CD4-positive, alpha-beta T cell (primary cell): ENCODE results near the gene TBC1D22A. TPM values are rescaled to one million over a fixed set of nuclear protein-coding genes. Genes with fewer than 3 reads are reported as not detected.

Source experiments
- ATAC-seq: fragments of 200-7000 bp; cut with Tn5 transposase; one replicate; pipeline ENCODE4 v1.10.0; 2022; ENCODE audit warnings: mild to moderate bottlenecking; ENCODE audit not compliant: poor library complexity
- CTCF ChIA-PET: fragments of 350-600 bp; sonication (Branson Sonifier 250); formaldehyde crosslinking; loops from one replicate; lab custom pipeline; 2021; ENCODE audit warnings: antibody characterized with exemption, inconsistent platforms; lab: Charles Lee
- POLR2A ChIA-PET: fragments of 350-600 bp; sonication (Branson Sonifier 250); formaldehyde crosslinking; loops from one replicate; lab custom pipeline; 2021; ENCODE audit warnings: antibody characterized with exemption, inconsistent platforms; lab: Charles Lee
- DNase-seq, 14 experiments: peaks; one replicate each; pipeline ENCODE4 v3.0.0-alpha.2; 2013 to 2020; ENCODE audit warnings: mixed read lengths in 2 of 14
- H3K27ac ChIP-seq, 2 donors: one replicate each; pipeline versions ENCODE4 v1.5.1 to v1.7.0; 2013; ENCODE audit warnings: low read length in 2 of 2, low read depth in 1 of 2, mild to moderate bottlenecking in 1 of 2
- H3K27me3 ChIP-seq, 2 experiments: 1 replicate in 1 of 2; 2 replicates in 1 of 2; pipeline versions ENCODE4 v1.6.1 to v1.7.0; 2013; ENCODE audit warnings: low read length in 2 of 2, control low read depth in 1 of 2, mild to moderate bottlenecking in 1 of 2, moderate library complexity in 1 of 2; ENCODE audit not compliant: insufficient read depth in 2 of 2, control insufficient read depth in 1 of 2
- H3K36me3 ChIP-seq: one replicate; pipeline ENCODE4 v1.6.1; 2013; ENCODE audit warnings: low read length, control low read depth; ENCODE audit not compliant: insufficient read depth
- H3K4me1 ChIP-seq: one replicate; pipeline ENCODE4 v1.6.1; 2013; ENCODE audit warnings: low read length, control low read depth; ENCODE audit not compliant: insufficient read depth
- H3K4me3 ChIP-seq: one replicate; pipeline ENCODE4 v1.5.1; 2013; ENCODE audit warnings: mild to moderate bottlenecking, low read length, moderate library complexity
- H3K9me3 ChIP-seq, 2 experiments: 1 replicate in 1 of 2; 2 replicates in 1 of 2; pipeline versions ENCODE4 v1.6.1 to v1.7.0; 2013; ENCODE audit warnings: low read length in 2 of 2, mild to moderate bottlenecking in 2 of 2, control low read depth in 1 of 2, moderate library complexity in 1 of 2; ENCODE audit not compliant: control insufficient read depth in 1 of 2, insufficient read depth in 1 of 2
- H3K27ac Mint-ChIP-seq: one replicate; pipeline ENCODE4 v1.8.0; 2020; ENCODE audit warnings: mixed read lengths
- H3K27me3 Mint-ChIP-seq: one replicate; pipeline ENCODE4 v1.8.0; 2021; ENCODE audit warnings: mixed read lengths
- H3K36me3 Mint-ChIP-seq: one replicate; pipeline ENCODE4 v1.8.0; 2021; ENCODE audit warnings: low read depth, mixed read lengths
- H3K4me1 Mint-ChIP-seq: one replicate; pipeline ENCODE4 v1.8.0; 2021; ENCODE audit warnings: low read depth, mixed read lengths
- H3K4me3 Mint-ChIP-seq: one replicate; pipeline ENCODE4 v1.8.0; 2020; ENCODE audit warnings: mild to moderate bottlenecking, mixed read lengths
- H3K9me3 Mint-ChIP-seq: one replicate; pipeline ENCODE4 v1.8.0; 2020; ENCODE audit warnings: mixed read lengths
- intact Hi-C, 2 experiments: fragments of 100-400 bp; cut with DNase I in 1 of 2; cut with micrococcal nuclease in 1 of 2; formaldehyde crosslinking; loops; one replicate each; pipeline versions ENCODE4 v1.15.1 to v1.9.0; 2023 to 2025; cut with DNase I, micrococcal nuclease
- total RNA-seq, 174 experiments: library from RNA in 2 of 174; stranded (reverse) in 2 of 174; gene quantifications; one replicate each; pipeline ENCODE4 v1.2.3 and lab custom pipeline; 2021 to 2026
- TF ChIP-seq, protein P1 (sequence below): fragments of 200-600 bp; IDR thresholded peaks from one replicate; pipeline ENCODE4 v1.8.0; 2022; ENCODE audit warnings: antibody characterized with exemption, mild to moderate bottlenecking

Gene TBC1D22A
- total RNA-seq, 2 experiments from 2014 or later, result 27.1 to 31.7 TPM

DNA sequence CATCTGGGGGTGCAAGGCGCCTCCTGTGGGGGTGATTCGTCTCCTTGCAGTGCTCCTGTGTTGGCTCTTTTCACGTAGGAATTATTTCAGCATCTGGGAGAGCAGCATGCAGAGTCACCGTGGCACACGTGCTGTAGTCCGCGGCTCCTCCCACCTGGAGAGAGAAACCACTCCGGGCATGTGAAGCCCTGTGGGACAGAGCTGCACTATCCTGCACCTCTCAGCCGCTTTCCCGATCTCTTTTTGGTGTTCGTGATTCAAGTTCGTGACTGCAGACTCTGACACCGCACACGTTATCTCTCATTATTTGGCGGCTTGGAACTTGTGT lies 394.6 kb downstream of the TBC1D22A start:
- peaks cover 2% of the 10 kb centered on the region for H3K36me3 ChIP-seq
- Mint-ChIP-seq H3K27ac (no peak overlapping the region), H3K27me3 (no peaks in the 10 kb centered on the region), H3K4me3 (no peak overlapping the region), H3K36me3 (peaks cover 22% of the 10 kb centered on the region), H3K9me3 (no peaks in the 10 kb centered on the region), H3K4me1 (no peaks in the 10 kb centered on the region)
- ChIA-PET POLR2A (no interaction called here), CTCF (no interaction called here)
- no peak for DNase-seq
- no peak overlapping the region for H3K4me3 ChIP-seq
- TF ChIP-seq, protein P1, sequence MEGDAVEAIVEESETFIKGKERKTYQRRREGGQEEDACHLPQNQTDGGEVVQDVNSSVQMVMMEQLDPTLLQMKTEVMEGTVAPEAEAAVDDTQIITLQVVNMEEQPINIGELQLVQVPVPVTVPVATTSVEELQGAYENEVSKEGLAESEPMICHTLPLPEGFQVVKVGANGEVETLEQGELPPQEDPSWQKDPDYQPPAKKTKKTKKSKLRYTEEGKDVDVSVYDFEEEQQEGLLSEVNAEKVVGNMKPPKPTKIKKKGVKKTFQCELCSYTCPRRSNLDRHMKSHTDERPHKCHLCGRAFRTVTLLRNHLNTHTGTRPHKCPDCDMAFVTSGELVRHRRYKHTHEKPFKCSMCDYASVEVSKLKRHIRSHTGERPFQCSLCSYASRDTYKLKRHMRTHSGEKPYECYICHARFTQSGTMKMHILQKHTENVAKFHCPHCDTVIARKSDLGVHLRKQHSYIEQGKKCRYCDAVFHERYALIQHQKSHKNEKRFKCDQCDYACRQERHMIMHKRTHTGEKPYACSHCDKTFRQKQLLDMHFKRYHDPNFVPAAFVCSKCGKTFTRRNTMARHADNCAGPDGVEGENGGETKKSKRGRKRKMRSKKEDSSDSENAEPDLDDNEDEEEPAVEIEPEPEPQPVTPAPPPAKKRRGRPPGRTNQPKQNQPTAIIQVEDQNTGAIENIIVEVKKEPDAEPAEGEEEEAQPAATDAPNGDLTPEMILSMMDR, result no peak
- intact Hi-C loops, result no loop called here
- H3K27me3 ChIP-seq, result no peaks in the 10 kb centered on the region
- no peak for ATAC-seq
- H3K4me1 ChIP-seq, result no peaks in the 10 kb centered on the region
- H3K27ac ChIP-seq, result no peak overlapping the region
- H3K9me3 ChIP-seq, result peaks cover 0 to 10% of the 10 kb centered on the region in 2 experiments

DNA sequence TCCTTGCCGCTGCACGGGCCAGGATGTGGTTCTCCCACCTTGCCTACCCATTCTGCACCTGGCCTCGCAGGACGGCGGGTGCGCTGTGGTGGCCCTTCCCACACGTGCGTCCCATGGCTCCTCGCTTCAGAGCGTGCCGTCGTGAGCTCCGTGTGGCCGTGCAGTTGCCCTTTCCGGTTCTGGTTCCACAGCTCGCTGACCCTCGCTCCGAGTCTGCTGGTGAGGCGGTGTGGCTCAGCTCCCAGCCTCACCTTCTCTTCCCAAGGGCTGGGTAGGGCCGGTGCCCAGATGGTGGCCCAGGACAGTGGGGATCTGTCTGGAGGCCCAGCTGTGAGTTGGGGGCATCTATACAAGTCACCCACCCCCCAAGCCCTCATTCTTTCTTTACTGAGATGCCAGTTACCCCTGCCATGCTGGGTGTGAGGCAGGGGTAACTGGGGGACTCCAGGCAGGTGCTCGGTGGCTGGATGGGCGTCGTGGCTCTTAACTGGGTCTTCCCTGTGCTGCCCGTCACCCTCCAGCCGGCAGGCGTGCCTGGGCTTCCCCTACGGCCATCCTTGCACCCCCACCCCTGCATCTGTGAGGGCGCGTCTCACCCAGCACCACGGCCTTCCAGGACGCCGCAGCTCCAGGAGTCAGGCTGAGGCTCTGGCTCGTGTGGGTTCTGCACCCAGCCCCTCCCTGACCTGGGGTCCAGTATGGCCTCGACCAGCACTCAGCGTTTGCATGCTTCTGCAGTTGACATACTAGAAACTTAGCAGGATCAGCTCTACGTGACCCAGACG lies 395.2 kb downstream of the TBC1D22A start:
- Histone ChIP-seq H3K27me3 (no peaks in the 10 kb centered on the region), H3K4me1 (no peaks in the 10 kb centered on the region), H3K4me3 (no peak overlapping the region), H3K36me3 (peaks cover 5% of the 10 kb centered on the region), H3K9me3 (peaks cover 0 to 4% of the 10 kb centered on the region in 2 experiments), H3K27ac (no peak overlapping the region)
- Mint-ChIP-seq H3K4me3 (no peak overlapping the region), H3K9me3 (no peaks in the 10 kb centered on the region), H3K4me1 (no peaks in the 10 kb centered on the region), H3K27ac (no peak overlapping the region), H3K36me3 (peaks cover 26% of the 10 kb centered on the region), H3K27me3 (no peaks in the 10 kb centered on the region)
- ChIA-PET CTCF (no interaction called here), POLR2A (no interaction called here)
- TF ChIP-seq, protein P1, result no peak
- intact Hi-C loops, result no loop called here
- no peak for DNase-seq
- no peak for ATAC-seq

DNA sequence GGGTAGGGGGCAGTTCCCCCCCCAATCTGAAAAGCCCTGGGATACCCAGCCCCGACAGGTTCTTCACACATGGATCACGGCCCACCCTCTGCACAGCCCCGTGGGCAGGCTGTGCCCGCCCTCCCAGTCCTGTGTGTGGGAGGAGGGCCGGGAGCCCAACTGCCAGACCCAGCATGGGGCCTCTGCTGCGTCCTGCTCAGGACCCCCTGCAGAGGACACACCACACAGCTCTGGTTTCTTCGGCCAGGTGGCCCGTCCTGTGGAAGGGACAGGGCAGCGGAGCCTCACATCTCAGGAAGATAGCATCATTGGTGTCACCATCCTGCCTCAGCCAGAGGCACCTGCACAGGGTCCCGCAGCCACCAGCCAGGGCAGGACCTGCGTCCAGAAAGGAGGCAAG lies 396.0 kb downstream of the TBC1D22A start:
- Histone ChIP-seq H3K27ac (no peak overlapping the region), H3K9me3 (no peaks in the 10 kb centered on the region), H3K4me1 (no peaks in the 10 kb centered on the region), H3K4me3 (no peak overlapping the region), H3K27me3 (no peaks in the 10 kb centered on the region), H3K36me3 (peaks cover 5% of the 10 kb centered on the region)
- DNase-seq (no peak), ATAC-seq (no peak)
- H3K4me3 Mint-ChIP-seq, result no peak overlapping the region
- H3K27me3 Mint-ChIP-seq, result no peaks in the 10 kb centered on the region
- intact Hi-C loops, result no loop called here
- peaks cover 29% of the 10 kb centered on the region for H3K36me3 Mint-ChIP-seq
- no peaks in the 10 kb centered on the region for H3K9me3 Mint-ChIP-seq
- no peak overlapping the region for H3K27ac Mint-ChIP-seq
- CTCF ChIA-PET, result no interaction called here
- TF ChIP-seq, protein P1, result no peak
- POLR2A ChIA-PET, result no interaction called here
- no peaks in the 10 kb centered on the region for H3K4me1 Mint-ChIP-seq
